Ishikawa (cell line): ENCODE data around the gene ANKRD33B.

Source experiments
- CEBPB ChIP-seq: IDR thresholded peaks from 2 replicates; pipeline ENCODE4 v1.6.1; 2012
- CREB1 ChIP-seq: IDR thresholded peaks from 2 replicates; pipeline ENCODE4 v1.6.1; 2012; ENCODE audit warnings: low read depth
- EGR1 ChIP-seq: IDR thresholded peaks from 2 replicates; pipeline ENCODE4 v1.6.1; 2012
- EP300 ChIP-seq: IDR thresholded peaks from 2 replicates; pipeline ENCODE4 v1.6.1; 2012; ENCODE audit warnings: borderline replicate concordance
- FOXM1 ChIP-seq: IDR thresholded peaks from 2 replicates; pipeline ENCODE4 v1.6.1; 2012; ENCODE audit warnings: low read depth, borderline replicate concordance
- MAX ChIP-seq: IDR thresholded peaks from 2 replicates; pipeline ENCODE4 v1.6.1; 2012
- NFIC ChIP-seq: IDR thresholded peaks from 2 replicates; pipeline ENCODE4 v1.6.1; 2012
- RAD21 ChIP-seq: IDR thresholded peaks from 2 replicates; pipeline ENCODE4 v1.6.1; 2012; ENCODE audit warnings: low read depth
- REST ChIP-seq: IDR thresholded peaks from 2 replicates; pipeline ENCODE4 v1.6.1; 2012; ENCODE audit warnings: low read depth, mild to moderate bottlenecking
- TAF1 ChIP-seq: IDR thresholded peaks from 2 replicates; pipeline ENCODE4 v1.6.1; 2012; ENCODE audit warnings: low read depth, mild to moderate bottlenecking
- TCF12 ChIP-seq: IDR thresholded peaks from 2 replicates; pipeline ENCODE4 v1.6.1; 2012; ENCODE audit warnings: low read depth
- TEAD4 ChIP-seq: IDR thresholded peaks from 2 replicates; pipeline ENCODE4 v1.6.1; 2012
- USF1 ChIP-seq: IDR thresholded peaks from 2 replicates; pipeline ENCODE4 v1.6.1; 2012
- YY1 ChIP-seq: IDR thresholded peaks from 2 replicates; pipeline ENCODE4 v1.6.1; 2012; ENCODE audit warnings: low read depth
- ZBTB7A ChIP-seq: IDR thresholded peaks from 2 replicates; pipeline ENCODE4 v1.6.1; 2012; ENCODE audit warnings: low read depth

The ANKRD33B gene

GRCh38 chr5:10527281-10527950, 36.5 kb upstream of the ANKRD33B start:
- TF ChIP-seq USF1 (no peak), MAX (no peak), TAF1 (no peak), YY1 (no peak), TEAD4 (no peak), NFIC (no peak), REST (no peak), FOXM1 (no peak), CEBPB (no peak), TCF12 (no peak), CREB1 (no peak), EGR1 (no peak), RAD21 (no peak), EP300 (no peak), ZBTB7A (no peak)

DNA sequence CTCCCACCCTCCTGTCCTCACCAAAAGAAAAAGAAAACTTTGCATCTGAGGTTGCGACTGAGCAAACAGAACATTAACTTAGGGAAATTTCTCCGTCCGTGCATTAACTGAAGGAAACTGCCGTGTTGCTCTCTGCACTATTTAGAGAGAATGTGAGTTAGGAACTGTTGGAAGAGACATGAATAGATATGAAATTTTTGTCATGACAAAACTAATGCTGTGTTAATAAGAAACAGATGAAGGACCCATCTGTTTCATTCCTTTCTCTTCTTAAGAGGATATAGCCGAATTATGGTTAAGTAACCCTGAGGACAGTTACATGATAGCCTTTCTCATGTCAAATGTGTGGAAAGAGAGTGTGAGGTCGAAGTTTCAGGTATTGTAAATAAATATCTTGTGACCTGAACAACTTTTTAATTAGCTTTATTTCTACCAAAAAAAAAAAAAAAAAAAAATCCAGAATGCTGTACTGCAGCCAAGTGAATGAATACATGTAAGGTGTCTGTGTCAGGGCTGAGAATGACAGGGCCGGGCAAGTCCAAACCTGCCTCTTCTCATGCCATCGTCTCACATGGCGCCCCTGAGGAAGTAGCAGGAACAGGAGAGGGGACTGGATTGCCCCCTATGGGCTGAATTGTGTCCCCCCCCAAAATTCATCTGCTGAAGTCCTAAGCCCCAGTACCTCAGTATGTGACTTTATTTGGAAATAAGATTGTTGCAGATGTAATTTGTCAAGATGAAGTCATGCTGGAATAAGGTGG, 35.6 kb upstream of the ANKRD33B start:
- TF ChIP-seq REST (no peak), CEBPB (no peak), USF1 (no peak), RAD21 (no peak), YY1 (no peak), TCF12 (no peak), TAF1 (no peak), CREB1 (no peak), MAX (no peak), TEAD4 (no peak), FOXM1 (no peak), NFIC (no peak), EGR1 (no peak), ZBTB7A (no peak), EP300 (no peak)

DNA sequence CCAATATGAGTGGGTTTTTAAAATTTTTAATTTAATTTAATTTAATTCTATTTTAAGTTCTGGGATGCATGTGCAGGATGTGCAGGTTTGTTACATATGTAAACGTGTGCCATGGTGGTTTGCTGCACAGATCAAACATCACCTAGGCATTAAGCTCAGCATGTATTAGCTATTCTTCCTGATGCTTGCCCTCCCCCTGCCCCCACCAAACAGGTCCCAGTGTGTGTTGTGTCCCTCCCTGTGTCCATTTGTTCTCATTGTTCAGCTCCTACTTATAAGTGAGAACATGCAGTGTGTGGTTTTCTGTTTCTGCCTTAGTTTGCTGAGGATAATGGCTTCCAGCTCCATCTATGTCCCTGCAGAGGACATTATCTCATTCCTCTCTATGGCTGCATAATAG, 35.0 kb upstream of the ANKRD33B start:
- no peak for TF ChIP-seq MAX
- no peak for TF ChIP-seq TCF12
- TF ChIP-seq TEAD4, result no peak
- no peak for TF ChIP-seq CEBPB
- no peak for TF ChIP-seq TAF1
- no peak for TF ChIP-seq EGR1
- no peak for TF ChIP-seq ZBTB7A
- no peak for TF ChIP-seq EP300
- TF ChIP-seq REST, result no peak
- no peak for TF ChIP-seq NFIC
- no peak for TF ChIP-seq RAD21
